Measurements from ENCODE around the gene IFI27L1. TPM values are rescaled to one million over a fixed set of nuclear protein-coding genes. Genes with fewer than 3 reads are reported as not detected.
A peak's percentile ranks its signal among the peaks of the same experiment; 100 is the strongest.

The IFI27L1 gene
- total and polyA plus RNA-seq, 2 of the 13 experiments (the other 11 are each of a cell fraction or from before 2014, with no cell fraction given): 11.9 to 19.0 TPM

DNA sequence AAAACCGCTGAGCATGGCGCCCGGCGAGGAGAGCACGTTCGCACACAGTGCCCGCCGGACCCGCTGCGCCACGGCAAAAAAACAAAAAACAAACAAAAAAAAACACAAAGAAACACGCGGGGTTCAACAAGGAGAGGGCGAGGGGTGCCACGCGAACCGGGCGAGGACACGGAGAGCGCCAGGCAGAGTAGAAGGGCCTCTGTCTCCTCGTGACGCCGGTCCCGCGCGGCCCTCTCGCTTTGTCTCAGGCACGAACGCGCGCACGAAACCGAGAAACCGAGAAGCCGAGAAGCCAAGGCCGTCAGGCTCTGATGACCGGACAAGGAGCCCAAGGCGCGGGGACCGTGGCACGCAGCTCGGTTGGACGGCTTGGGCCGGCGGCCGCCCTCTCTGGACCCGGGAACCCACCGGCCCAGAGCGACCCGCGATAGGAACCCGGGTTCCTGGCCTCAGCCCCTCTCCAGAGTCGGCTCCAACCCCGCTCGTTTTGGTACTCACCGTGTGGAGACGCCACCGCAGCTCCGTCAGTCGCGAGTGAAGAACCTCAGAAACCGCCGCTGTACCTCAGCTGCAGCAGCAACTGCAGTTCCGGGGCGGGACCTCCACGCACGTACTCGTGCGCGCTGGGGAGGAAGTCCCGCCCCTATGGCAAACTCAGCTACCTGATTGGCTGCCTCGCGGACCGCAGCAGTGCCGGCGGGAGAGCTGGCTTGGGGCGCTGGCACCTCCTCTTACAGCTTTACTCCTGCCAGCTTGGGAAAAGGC lies at the start of gene IFI27L1, which contains the start of gene DDX24 (continued):
- TF ChIP-seq, protein P1, sequence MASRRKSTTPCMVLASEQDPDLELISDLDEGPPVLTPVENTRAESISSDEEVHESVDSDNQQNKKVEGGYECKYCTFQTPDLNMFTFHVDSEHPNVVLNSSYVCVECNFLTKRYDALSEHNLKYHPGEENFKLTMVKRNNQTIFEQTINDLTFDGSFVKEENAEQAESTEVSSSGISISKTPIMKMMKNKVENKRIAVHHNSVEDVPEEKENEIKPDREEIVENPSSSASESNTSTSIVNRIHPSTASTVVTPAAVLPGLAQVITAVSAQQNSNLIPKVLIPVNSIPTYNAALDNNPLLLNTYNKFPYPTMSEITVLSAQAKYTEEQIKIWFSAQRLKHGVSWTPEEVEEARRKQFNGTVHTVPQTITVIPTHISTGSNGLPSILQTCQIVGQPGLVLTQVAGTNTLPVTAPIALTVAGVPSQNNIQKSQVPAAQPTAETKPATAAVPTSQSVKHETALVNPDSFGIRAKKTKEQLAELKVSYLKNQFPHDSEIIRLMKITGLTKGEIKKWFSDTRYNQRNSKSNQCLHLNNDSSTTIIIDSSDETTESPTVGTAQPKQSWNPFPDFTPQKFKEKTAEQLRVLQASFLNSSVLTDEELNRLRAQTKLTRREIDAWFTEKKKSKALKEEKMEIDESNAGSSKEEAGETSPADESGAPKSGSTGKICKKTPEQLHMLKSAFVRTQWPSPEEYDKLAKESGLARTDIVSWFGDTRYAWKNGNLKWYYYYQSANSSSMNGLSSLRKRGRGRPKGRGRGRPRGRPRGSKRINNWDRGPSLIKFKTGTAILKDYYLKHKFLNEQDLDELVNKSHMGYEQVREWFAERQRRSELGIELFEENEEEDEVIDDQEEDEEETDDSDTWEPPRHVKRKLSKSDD (CRISPR knock-in tag; IDR thresholded peaks at IDR 0.05; ENCODE audit: low read depth): 0 out of 2 replicates have a peak, but pooled peaks have one; percentile 18
- TF ChIP-seq XRCC5 (optimal IDR thresholded peaks at IDR 0.05; ENCODE audit: low read length) (peak; percentile 67), MAZ (IDR thresholded peaks at IDR 0.05; ENCODE audit: borderline replicate concordance, low read depth, low read length) (no peak), MAZ (CRISPR knock-in tag; IDR thresholded peaks at IDR 0.05; ENCODE audit: low read depth) (peak; percentile 48; the same call in 1 of the 2 replicates), JUND (CRISPR knock-in tag; IDR thresholded peaks at IDR 0.05) (no peak), BHLHE40 (IDR thresholded peaks at IDR 0.05; ENCODE audit: low read length) (peak; percentile 74), ZNF891 (CRISPR knock-in tag; IDR thresholded peaks at IDR 0.05) (peak; percentile 89), ZNF773 (CRISPR knock-in tag; IDR thresholded peaks at IDR 0.05; ENCODE audit: borderline replicate concordance) (0 out of 2 replicates have a peak, but pooled peaks have one; percentile 13), KDM5A (IDR thresholded peaks at IDR 0.05; ENCODE audit: borderline replicate concordance, low read length) (peak; percentile 52; the same call in 1 of the 2 replicates), ZFX (CRISPR knock-in tag; IDR thresholded peaks at IDR 0.05; ENCODE audit: low read depth) (peak; percentile 69), ZNF605 (CRISPR knock-in tag; IDR thresholded peaks at IDR 0.05) (0 out of 2 replicates have a peak, but pooled peaks have one; percentile 27), ZBTB7A (CRISPR knock-in tag; IDR thresholded peaks at IDR 0.05) (no peak), FOXK1 (CRISPR knock-in tag; IDR thresholded peaks at IDR 0.05; ENCODE audit: borderline replicate concordance, low read depth) (no peak; the same call in 1 of the 2 replicates), HNRNPL (IDR thresholded peaks at IDR 0.05; ENCODE audit: low read depth, low read length) (0 out of 2 replicates have a peak, but pooled peaks have one; percentile 3), PTBP1 (IDR thresholded peaks at IDR 0.05; ENCODE audit: low read depth, low read length, poor library complexity, severe bottlenecking) (no peak), SETDB1 (CRISPR knock-in tag; IDR thresholded peaks at IDR 0.05; ENCODE audit: borderline replicate concordance) (no peak), CBX5 (CRISPR knock-in tag; IDR thresholded peaks at IDR 0.05; ENCODE audit: borderline replicate concordance) (no peak)
- TF ChIP-seq, protein P2, sequence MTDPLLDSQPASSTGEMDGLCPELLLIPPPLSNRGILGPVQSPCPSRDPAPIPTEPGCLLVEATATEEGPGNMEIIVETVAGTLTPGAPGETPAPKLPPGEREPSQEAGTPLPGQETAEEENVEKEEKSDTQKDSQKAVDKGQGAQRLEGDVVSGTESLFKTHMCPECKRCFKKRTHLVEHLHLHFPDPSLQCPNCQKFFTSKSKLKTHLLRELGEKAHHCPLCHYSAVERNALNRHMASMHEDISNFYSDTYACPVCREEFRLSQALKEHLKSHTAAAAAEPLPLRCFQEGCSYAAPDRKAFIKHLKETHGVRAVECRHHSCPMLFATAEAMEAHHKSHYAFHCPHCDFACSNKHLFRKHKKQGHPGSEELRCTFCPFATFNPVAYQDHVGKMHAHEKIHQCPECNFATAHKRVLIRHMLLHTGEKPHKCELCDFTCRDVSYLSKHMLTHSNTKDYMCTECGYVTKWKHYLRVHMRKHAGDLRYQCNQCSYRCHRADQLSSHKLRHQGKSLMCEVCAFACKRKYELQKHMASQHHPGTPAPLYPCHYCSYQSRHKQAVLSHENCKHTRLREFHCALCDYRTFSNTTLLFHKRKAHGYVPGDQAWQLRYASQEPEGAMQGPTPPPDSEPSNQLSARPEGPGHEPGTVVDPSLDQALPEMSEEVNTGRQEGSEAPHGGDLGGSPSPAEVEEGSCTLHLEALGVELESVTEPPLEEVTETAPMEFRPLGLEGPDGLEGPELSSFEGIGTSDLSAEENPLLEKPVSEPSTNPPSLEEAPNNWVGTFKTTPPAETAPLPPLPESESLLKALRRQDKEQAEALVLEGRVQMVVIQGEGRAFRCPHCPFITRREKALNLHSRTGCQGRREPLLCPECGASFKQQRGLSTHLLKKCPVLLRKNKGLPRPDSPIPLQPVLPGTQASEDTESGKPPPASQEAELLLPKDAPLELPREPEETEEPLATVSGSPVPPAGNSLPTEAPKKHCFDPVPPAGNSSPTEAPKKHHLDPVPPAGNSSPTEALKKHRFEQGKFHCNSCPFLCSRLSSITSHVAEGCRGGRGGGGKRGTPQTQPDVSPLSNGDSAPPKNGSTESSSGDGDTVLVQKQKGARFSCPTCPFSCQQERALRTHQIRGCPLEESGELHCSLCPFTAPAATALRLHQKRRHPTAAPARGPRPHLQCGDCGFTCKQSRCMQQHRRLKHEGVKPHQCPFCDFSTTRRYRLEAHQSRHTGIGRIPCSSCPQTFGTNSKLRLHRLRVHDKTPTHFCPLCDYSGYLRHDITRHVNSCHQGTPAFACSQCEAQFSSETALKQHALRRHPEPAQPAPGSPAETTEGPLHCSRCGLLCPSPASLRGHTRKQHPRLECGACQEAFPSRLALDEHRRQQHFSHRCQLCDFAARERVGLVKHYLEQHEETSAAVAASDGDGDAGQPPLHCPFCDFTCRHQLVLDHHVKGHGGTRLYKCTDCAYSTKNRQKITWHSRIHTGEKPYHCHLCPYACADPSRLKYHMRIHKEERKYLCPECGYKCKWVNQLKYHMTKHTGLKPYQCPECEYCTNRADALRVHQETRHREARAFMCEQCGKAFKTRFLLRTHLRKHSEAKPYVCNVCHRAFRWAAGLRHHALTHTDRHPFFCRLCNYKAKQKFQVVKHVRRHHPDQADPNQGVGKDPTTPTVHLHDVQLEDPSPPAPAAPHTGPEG (CRISPR knock-in tag; IDR thresholded peaks at IDR 0.05): peak; percentile 12; the same call in 1 of the 2 replicates
- TF ChIP-seq, protein P3, sequence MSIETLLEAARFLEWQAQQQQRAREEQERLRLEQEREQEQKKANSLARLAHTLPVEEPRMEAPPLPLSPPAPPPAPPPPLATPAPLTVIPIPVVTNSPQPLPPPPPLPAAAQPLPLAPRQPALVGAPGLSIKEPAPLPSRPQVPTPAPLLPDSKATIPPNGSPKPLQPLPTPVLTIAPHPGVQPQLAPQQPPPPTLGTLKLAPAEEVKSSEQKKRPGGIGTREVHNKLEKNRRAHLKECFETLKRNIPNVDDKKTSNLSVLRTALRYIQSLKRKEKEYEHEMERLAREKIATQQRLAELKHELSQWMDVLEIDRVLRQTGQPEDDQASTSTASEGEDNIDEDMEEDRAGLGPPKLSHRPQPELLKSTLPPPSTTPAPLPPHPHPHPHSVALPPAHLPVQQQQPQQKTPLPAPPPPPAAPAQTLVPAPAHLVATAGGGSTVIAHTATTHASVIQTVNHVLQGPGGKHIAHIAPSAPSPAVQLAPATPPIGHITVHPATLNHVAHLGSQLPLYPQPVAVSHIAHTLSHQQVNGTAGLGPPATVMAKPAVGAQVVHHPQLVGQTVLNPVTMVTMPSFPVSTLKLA (IDR thresholded peaks at IDR 0.05): 0 out of 2 replicates have a peak, but pooled peaks have one; percentile 40
